NCI-H2196 treated with DMSO at 0.1 percent for 48 hours (cell line): Measurements from ENCODE around the gene ZNF563.
A peak's percentile ranks its signal among the peaks of the same experiment; 100 is the strongest.

ENCODE experiments used
- DNase-seq: peaks from one replicate; lab custom pipeline; 2025; ENCODE audit not compliant: unreplicated experiment; lab: John Stamatoyannopoulos, UW

The ZNF563 gene

GRCh38 chr19:12294249-12295158, 38.9 kb downstream of the ZNF563 start, which contains the start of gene ZNF44:
Gene ZNF44 (minus strand): TSS chr19:12294883. CDS start chr19:12294694, 189 bp downstream.
- DNase-seq = peak; percentile 92

DNA sequence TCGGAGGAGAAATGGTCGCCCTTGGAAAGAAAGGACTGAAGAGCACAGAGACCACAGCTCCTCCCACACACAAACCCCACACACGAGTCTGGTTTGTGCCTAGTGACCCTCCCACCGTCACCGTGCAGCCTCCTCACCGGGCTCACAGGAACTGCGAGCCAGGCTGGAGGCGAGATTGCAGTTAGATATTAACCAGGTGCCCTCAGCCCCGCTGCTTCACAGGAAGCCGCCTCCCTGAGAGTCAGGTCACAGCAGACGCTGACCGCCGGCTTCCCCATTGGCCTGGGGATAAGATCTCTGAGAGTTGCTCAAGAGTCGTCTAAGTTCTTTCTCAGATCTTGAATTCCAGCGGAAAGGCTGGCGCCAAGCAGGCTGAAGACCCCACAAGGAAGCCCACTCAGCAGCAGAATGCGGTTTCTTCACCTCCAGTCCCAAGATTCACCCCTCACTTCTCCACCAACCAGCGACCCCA, 39.6 kb downstream of the ZNF563 start:
- DNase-seq = no peak

GRCh38 chr19:12289790-12290065, 43.7 kb downstream of the ZNF563 start:
- no peak for DNase-seq

- DNase-seq = no peak
Observed at GRCh38 chr19:12287958-12288500, 45.4 kb downstream of the ZNF563 start.

DNA sequence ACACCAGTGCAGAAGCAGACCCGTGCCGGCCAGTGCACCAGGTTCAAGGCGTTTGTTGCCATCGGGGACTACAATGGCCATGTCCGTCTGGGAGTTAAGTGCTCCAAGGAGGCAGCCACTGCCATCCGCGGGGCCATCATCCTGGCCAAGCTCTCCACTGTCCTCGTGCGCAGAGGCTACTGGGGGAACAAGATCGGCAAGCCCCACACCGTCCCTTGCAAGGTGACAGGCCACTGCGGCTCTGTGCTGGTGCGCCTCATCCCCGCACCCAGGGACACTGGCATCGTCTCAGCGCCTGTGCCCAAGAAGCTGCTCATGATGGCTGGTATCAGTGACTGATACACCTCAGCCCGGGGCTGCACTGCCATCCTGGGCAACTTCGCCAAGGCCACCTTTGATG, 48.8 kb downstream of the ZNF563 start:
- DNase-seq = no peak

- no peak for DNase-seq
Observed at GRCh38 chr19:12284226-12284625, 49.2 kb downstream of the ZNF563 start.

DNA sequence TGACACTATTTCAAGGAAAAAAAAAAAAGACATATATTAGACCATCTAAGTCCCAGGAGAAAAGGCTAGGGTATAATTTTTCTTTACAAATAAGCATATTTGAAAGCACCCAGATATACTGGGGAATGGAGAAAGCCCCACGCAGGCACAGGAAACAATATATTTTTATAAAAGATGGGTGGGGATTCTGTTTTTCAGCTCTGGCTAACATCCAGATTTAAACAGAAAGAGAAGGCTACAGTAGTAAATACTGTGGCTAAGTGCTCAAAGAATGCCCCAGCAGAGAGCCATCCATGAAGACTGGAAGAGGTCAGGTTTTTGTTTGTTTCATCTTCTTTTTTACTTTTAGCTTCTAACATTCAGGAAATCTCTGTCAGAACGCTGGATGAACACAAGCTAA, 54.7 kb downstream of the ZNF563 start:
- DNase-seq = no peak

GRCh38 chr19:12272980-12273901, 60.2 kb downstream of the ZNF563 start:
- DNase-seq = no peak

DNA sequence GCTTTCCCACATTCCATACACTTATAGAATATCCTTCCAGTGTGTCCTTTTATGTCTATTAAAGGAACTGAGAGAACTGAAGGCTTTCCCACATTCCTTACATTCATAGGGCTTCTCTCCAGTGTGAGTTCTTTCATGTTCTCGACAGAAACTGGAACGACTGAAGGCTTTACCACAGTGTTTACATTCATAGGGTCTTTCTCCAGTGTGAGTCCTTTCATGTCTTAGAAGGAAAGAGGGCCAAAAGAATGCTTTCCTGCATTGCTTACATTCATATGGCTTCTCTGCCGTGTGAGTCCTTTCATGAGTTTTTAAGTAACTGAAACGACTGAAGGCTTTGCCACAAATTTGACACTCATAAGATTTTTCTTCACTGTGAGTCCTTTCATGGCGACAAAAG, 61.0 kb downstream of the ZNF563 start:
- no peak for DNase-seq

GRCh38 chr19:12270854-12271253, 62.6 kb downstream of the ZNF563 start:
- no peak for DNase-seq
